ENCODE measurements around the gene GLP2R.

- TF ChIP-seq NFIC (IDR thresholded peaks at IDR 0.05; ENCODE audit: borderline replicate concordance) = no peak
- no peak for TF ChIP-seq POLR2AphosphoS5 (IDR thresholded peaks at IDR 0.05; ENCODE audit: low read depth, low read length)
- TF ChIP-seq SMC3 (IDR thresholded peaks at IDR 0.05; ENCODE audit: low read depth, low read length) = no peak
- TF ChIP-seq, protein P1, sequence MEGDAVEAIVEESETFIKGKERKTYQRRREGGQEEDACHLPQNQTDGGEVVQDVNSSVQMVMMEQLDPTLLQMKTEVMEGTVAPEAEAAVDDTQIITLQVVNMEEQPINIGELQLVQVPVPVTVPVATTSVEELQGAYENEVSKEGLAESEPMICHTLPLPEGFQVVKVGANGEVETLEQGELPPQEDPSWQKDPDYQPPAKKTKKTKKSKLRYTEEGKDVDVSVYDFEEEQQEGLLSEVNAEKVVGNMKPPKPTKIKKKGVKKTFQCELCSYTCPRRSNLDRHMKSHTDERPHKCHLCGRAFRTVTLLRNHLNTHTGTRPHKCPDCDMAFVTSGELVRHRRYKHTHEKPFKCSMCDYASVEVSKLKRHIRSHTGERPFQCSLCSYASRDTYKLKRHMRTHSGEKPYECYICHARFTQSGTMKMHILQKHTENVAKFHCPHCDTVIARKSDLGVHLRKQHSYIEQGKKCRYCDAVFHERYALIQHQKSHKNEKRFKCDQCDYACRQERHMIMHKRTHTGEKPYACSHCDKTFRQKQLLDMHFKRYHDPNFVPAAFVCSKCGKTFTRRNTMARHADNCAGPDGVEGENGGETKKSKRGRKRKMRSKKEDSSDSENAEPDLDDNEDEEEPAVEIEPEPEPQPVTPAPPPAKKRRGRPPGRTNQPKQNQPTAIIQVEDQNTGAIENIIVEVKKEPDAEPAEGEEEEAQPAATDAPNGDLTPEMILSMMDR (IDR thresholded peaks at IDR 0.05) = no peak
- no peak for TF ChIP-seq FOXM1 (IDR thresholded peaks at IDR 0.05; ENCODE audit: low read depth)
These were observed 48.8 kb upstream of the GLP2R start for GRCh38 chr17:9776911-9777310.
